CD14-positive monocyte (primary cell): Measurements from ENCODE around the gene TCF4. TPM values are rescaled to one million over a fixed set of nuclear protein-coding genes. Genes with fewer than 3 reads are reported as not detected.

ENCODE experiments used
- DNase-seq, 3 donors: peaks; one replicate each; pipeline ENCODE4 v3.0.0-alpha.2; 2011 to 2022
- H2AFZ ChIP-seq: 2 replicates; pipeline ENCODE4 v1.6.0; 2012; ENCODE audit warnings: mild to moderate bottlenecking, low read depth, low read length, inconsistent platforms; ENCODE audit not compliant: insufficient read depth, poor library complexity, severe bottlenecking
- H3K27ac ChIP-seq, 2 donors: 1 replicate in 1 of 2; 2 replicates in 1 of 2; pipeline ENCODE4 v1.5.1; 2012 to 2013; ENCODE audit warnings: low read length in 2 of 2, control low read depth in 1 of 2, inconsistent platforms in 1 of 2, low read depth in 1 of 2, mild to moderate bottlenecking in 1 of 2
- H3K27me3 ChIP-seq, 2 donors: one replicate each; pipeline versions ENCODE4 v1.6.0 to v1.6.1; 2011 to 2013; ENCODE audit warnings: low read length in 2 of 2; ENCODE audit not compliant: control insufficient read depth in 2 of 2, insufficient read depth in 2 of 2
- H3K36me3 ChIP-seq, 2 donors: replicated peaks in 1 of 2; 1 replicate in 1 of 2; 2 replicates in 1 of 2; pipeline versions ENCODE4 v1.5.1 to v1.6.1; 2012 to 2013; ENCODE audit warnings: low read length in 2 of 2, control low read depth in 1 of 2, inconsistent platforms in 1 of 2, mild to moderate bottlenecking in 1 of 2; ENCODE audit not compliant: insufficient read depth in 2 of 2, control insufficient read depth in 1 of 2
- H3K4me1 ChIP-seq, 2 donors: 1 replicate in 1 of 2; 2 replicates in 1 of 2; pipeline versions ENCODE4 v1.5.1 to v1.6.1; 2012 to 2013; ENCODE audit warnings: low read length in 2 of 2, control low read depth in 1 of 2, inconsistent platforms in 1 of 2, mild to moderate bottlenecking in 1 of 2, moderate library complexity in 1 of 2; ENCODE audit not compliant: insufficient read depth in 2 of 2, control insufficient read depth in 1 of 2
- H3K4me2 ChIP-seq: replicated peaks from 2 replicates; pipeline ENCODE3; 2012; ENCODE audit warnings: low read length, moderate library complexity, mild to moderate bottlenecking; ENCODE audit not compliant: poor library complexity, severe bottlenecking; ENCODE audit errors: extremely low read depth
- H3K4me3 ChIP-seq, 3 experiments: fragments of 200-600 bp in 1 of 3; sonication (generic) in 1 of 3; replicated peaks in 1 of 3; 1 replicate in 2 of 3; 2 replicates in 1 of 3; pipeline ENCODE4 v1.5.1; 2011 to 2013; ENCODE audit warnings: low read length in 3 of 3, mild to moderate bottlenecking in 3 of 3, control low read depth in 2 of 3, low read depth in 2 of 3, inconsistent platforms in 1 of 3, moderate library complexity in 1 of 3
- H3K79me2 ChIP-seq: 2 replicates; pipeline ENCODE4 v1.6.0; 2012; ENCODE audit warnings: mild to moderate bottlenecking, control low read depth, inconsistent platforms, low read length, moderate library complexity; ENCODE audit not compliant: insufficient read depth
- H3K9ac ChIP-seq: 2 replicates; pipeline ENCODE4 v1.6.0; 2017; ENCODE audit warnings: low read length, mild to moderate bottlenecking; ENCODE audit not compliant: insufficient read depth, poor library complexity, severe bottlenecking
- H3K9me3 ChIP-seq, 2 donors: replicated peaks in 1 of 2; 1 replicate in 1 of 2; 2 replicates in 1 of 2; pipeline versions ENCODE4 v1.5.1 to v1.6.1; 2012 to 2013; ENCODE audit warnings: low read length in 2 of 2, control low read depth in 1 of 2; ENCODE audit not compliant: control insufficient read depth in 1 of 2, insufficient read depth in 1 of 2
- H4K20me1 ChIP-seq: 2 replicates; pipeline ENCODE4 v1.6.0; 2012; ENCODE audit warnings: mild to moderate bottlenecking, low read length, control low read depth, moderate library complexity; ENCODE audit not compliant: insufficient read depth
- H3K27ac Mint-ChIP-seq, 7 donors: one replicate each; pipeline ENCODE4 v1.8.0; 2020; ENCODE audit warnings: mild to moderate bottlenecking in 7 of 7, mixed read lengths in 7 of 7, moderate library complexity in 6 of 7, inconsistent platforms in 2 of 7
- H3K27me3 Mint-ChIP-seq, 3 donors: one replicate each; pipeline ENCODE4 v1.8.0; 2021 to 2022; ENCODE audit warnings: low read depth in 3 of 3, mild to moderate bottlenecking in 3 of 3, mixed read lengths in 3 of 3, moderate library complexity in 3 of 3, inconsistent platforms in 1 of 3
- H3K36me3 Mint-ChIP-seq, 2 donors: one replicate each; pipeline ENCODE4 v1.8.0; 2020; ENCODE audit warnings: mixed read lengths in 2 of 2, inconsistent platforms in 1 of 2, mild to moderate bottlenecking in 1 of 2
- H3K4me1 Mint-ChIP-seq: one replicate; pipeline ENCODE4 v1.8.0; 2020; ENCODE audit warnings: mild to moderate bottlenecking, mixed read lengths
- H3K4me3 Mint-ChIP-seq, 2 donors: one replicate each; pipeline ENCODE4 v1.8.0; 2020; ENCODE audit warnings: mild to moderate bottlenecking in 2 of 2, mixed read lengths in 2 of 2, moderate library complexity in 1 of 2
- H3K9me3 Mint-ChIP-seq, 7 donors: one replicate each; pipeline ENCODE4 v1.8.0; 2020 to 2022; ENCODE audit warnings: mixed read lengths in 7 of 7, mild to moderate bottlenecking in 6 of 7, moderate library complexity in 6 of 7, inconsistent platforms in 2 of 7
- CTCF ChIP-seq: fragments of 200-600 bp; IDR thresholded peaks from one replicate; pipeline ENCODE4 v1.8.0; 2022; ENCODE audit warnings: antibody characterized with exemption, mild to moderate bottlenecking
- WGBS: methylation state at CpG from one replicate; pipeline ENCODE4 v1.1.5; 2013; ENCODE audit warnings: missing lambda C conversion rate; ENCODE audit not compliant: insufficient coverage; 5-methylcytosine and 5-hydroxymethylcytosine counted together
- intact Hi-C, 2 donors: fragments of 100-400 bp; cut with micrococcal nuclease; formaldehyde crosslinking; loops; one replicate each; pipeline versions ENCODE4 v1.15.0 to v1.15.1; 2023
- polyA plus RNA-seq, 3 donors: library from polyadenylated mRNA; depleted of rRNA in 1 of 3; unstranded in 2 of 3; stranded (reverse) in 1 of 3; fragments of 300-500 nt in 2 of 3; fragments of >200 nt in 1 of 3; fragmentation: Illumina TruSeq in 2 of 3; gene quantifications; 1 replicate in 2 of 3; 2 replicates in 1 of 3; pipeline ENCODE4 v1.2.3, GENCODE V29; 2012 to 2021

The TCF4 gene
- polyA plus RNA-seq, 3 donors, result 5.9 to 12.9 (median 10.7) TPM

- intact Hi-C loops, result no loop called here
- H3K27me3 Mint-ChIP-seq, result no peaks in the 10 kb centered on the region
- WGBS, result 97% methylated on average over 3 of the region's 5 CpGs
- no peak overlapping the region for H3K4me3 Mint-ChIP-seq
- Histone ChIP-seq H3K9me3 (no peaks in the 10 kb centered on the region), H3K27ac (no peak overlapping the region), H4K20me1 (no peaks in the 10 kb centered on the region), H2AFZ (no peak overlapping the region), H3K9ac (no peak overlapping the region), H3K36me3 (no peaks in the 10 kb centered on the region), H3K27me3 (no peaks in the 10 kb centered on the region), H3K4me2 (no peak overlapping the region), H3K4me1 (no peaks in the 10 kb centered on the region), H3K4me3 (no peak overlapping the region), H3K79me2 (no peaks in the 10 kb centered on the region)
- TF ChIP-seq CTCF, result no peak
- no peaks in the 10 kb centered on the region for H3K36me3 Mint-ChIP-seq
- H3K4me1 Mint-ChIP-seq, result peaks cover 10% of the 10 kb centered on the region
- no peak for DNase-seq
- H3K9me3 Mint-ChIP-seq, result peaks cover 0 to 4% (median 0%) of the 10 kb centered on the region in 7 donors
- no peak overlapping the region for H3K27ac Mint-ChIP-seq
Observed at GRCh38 chr18:55603775-55604174, 15.8 kb upstream of the TCF4 start.

GRCh38 chr18:55593888-55594287, 5.9 kb upstream of the TCF4 start:
- Histone ChIP-seq H3K4me1 (peaks cover 9 to 15% of the 10 kb centered on the region in 2 donors), H3K27me3 (no peaks in the 10 kb centered on the region), H4K20me1 (no peaks in the 10 kb centered on the region), H2AFZ (no peak overlapping the region), H3K4me3 (no peak overlapping the region), H3K4me2 (no peak overlapping the region), H3K79me2 (no peaks in the 10 kb centered on the region), H3K27ac (no peak overlapping the region), H3K36me3 (no peaks in the 10 kb centered on the region), H3K9me3 (no peaks in the 10 kb centered on the region), H3K9ac (no peak overlapping the region)
- Mint-ChIP-seq H3K27ac (no peak overlapping the region), H3K9me3 (peaks cover 0 to 3% (median 0%) of the 10 kb centered on the region in 7 donors), H3K27me3 (peaks cover 0 to 3% (median 3%) of the 10 kb centered on the region in 3 donors), H3K4me3 (no peak overlapping the region), H3K4me1 (peaks cover 6% of the 10 kb centered on the region), H3K36me3 (peaks cover 0 to 2% of the 10 kb centered on the region in 2 donors)
- 90% methylated on average over 2 of the region's 2 CpGs for WGBS
- intact Hi-C loops, result loop anchor here in 1 of 2 donors (10.0 kb wide), 1 partner anchor 1061 kb away; the partner anchor contains the start of gene WDR7
- DNase-seq, result no peak
- no peak for TF ChIP-seq CTCF
